CD4-positive, alpha-beta T cell treated with Interleukin-10 for 1 hour (primary cell): Measurements from ENCODE around the gene PLA2G2D.

ENCODE experiments used
- DNase-seq: peaks from one replicate; pipeline ENCODE4 v3.0.0-alpha.2; 2020

The PLA2G2D gene

GRCh38 chr1:20083178-20083944 is 36.0 kb downstream of the PLA2G2D start:
- no peak for DNase-seq

- DNase-seq = no peak
These were observed 36.6 kb downstream of the PLA2G2D start for GRCh38 chr1:20082772-20083171.

DNA sequence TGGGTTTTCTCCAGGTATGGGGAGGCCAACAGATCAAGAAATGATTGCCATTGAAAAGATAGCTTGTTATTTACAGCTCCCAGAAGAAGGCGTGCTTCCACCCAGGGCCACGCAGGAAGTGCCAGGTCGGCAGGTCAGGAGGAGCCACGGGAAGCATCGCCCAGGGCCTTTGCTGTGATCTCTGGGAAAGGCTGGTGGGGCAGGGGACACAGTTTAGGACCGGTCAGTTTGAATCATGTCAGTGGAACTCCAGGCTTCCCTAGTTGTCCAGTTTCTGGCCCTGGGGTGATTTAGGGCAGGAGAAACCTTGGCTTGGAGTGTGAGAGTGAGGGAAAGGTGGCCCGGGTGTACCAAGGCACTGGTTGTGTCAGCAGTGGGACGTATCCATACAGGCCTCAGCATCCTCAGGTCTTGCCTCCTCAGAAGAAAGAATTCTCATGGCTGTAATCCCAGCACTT is 38.0 kb downstream of the PLA2G2D start:
- DNase-seq = no peak

- no peak for DNase-seq
These were observed 38.6 kb downstream of the PLA2G2D start for GRCh38 chr1:20080441-20081352.

DNA sequence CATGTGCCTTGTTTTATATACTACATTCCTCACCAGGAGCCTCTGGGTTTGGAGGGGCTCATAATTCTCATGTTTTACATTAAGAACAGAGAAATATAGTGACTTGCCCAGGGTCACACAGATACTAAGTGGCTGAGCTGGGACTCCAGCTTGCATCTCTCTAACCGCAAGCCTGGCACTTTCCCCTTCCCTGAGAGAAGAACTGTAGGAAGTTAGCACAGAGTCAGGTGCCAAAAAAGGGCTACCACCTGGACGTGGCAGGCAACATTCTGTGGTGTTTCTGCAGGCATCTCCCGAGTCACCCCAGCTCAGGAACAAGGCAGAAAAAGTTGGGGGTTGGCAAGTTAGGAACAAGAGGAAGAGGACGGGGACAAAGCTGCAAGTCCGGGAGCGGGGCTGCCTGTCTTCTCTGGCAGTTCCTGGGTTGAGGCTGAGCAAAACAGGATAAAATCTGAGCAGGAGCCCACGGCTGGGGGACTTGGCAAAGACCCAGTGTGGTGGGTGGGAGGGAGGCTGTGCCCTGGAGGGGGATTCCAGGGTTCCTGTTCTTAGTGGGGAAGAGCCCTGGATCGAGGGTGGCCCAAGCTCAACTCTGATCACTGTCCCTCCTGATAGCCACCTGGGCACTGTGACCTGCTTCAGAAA is 39.6 kb downstream of the PLA2G2D start:
- no peak for DNase-seq

GRCh38 chr1:20078711-20079110 is 40.6 kb downstream of the PLA2G2D start:
- DNase-seq = no peak

- DNase-seq = no peak
These were observed 41.1 kb downstream of the PLA2G2D start for GRCh38 chr1:20078171-20078651.

DNA sequence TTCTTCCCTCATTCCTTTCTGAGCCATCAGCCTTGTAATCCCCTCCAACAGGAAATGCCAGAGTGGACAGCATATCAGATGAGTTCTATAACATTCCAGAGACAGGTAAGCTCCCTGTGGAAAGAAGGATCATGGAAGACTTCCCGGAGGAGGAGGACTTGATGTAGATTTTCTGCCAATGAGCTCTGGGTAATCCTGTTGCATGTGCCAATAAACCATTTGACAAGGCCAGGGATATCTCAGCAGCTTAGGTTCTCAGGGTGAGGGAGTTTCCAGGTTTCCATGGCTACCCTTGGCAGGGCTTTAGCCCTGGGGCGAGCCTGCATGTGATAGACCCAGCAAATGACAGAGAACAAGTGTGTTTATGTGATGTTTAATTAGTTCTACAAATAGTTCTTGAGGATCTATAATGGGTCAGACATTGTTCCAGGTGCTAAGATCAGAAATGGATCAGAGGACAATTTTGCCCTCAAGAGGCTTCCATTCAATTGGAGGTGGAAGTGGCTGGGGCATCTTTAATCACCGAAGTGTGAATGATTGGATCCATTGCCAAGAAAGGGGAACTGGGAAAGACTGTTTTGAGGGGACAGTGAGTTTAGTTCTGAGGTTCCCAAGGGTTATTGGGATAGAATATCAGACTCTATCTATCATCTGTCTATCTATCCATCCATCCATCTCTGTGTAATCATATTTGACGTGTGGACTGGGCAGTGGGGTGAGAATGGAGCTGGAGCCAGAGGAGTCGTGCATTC is 42.5 kb downstream of the PLA2G2D start:
- no peak for DNase-seq

- no peak for DNase-seq
These were observed 43.1 kb downstream of the PLA2G2D start for GRCh38 chr1:20076223-20076622.

DNA sequence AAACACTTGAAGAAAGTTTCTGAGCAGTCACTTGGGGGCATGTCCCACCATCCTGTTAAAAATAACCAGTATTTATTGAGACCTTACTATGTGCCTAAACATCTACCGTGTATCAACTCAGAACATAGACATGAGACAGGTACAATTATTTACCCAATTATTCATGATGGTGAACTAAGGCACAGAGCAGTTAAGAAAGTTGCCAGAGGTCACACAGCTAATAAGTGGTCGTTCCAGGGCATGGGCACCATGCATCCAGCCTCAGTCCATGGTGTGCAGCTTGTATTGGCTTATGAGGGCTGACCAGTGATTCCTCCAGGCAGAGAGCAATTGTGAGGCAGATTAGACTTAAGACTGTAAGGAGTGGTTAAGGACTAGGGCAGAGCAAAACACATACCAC is 44.0 kb downstream of the PLA2G2D start:
- DNase-seq = no peak

GRCh38 chr1:20074725-20075171 is 44.6 kb downstream of the PLA2G2D start:
- no peak for DNase-seq

- DNase-seq = no peak
These were observed 45.1 kb downstream of the PLA2G2D start for GRCh38 chr1:20074055-20074724.

DNA sequence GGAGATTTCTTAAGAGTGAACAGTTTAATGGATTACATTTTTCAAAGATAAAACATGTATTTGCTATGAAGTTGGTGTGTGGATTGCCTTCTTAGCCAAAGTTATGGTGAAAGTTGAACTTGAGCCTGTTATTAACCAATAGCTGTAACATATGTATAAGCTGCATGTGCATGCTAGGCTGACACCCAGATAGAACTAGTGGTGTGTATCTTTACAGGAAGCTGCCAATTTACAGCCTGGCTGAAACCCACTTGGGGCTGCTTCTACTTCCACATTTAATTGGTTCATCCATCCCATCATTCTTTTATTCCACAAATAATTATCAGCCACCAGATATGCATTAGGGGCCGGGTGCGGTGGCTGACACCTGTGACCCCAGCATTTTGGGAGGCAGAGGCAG is 46.1 kb downstream of the PLA2G2D start:
- DNase-seq = no peak

- no peak for DNase-seq
These were observed 46.6 kb downstream of the PLA2G2D start for GRCh38 chr1:20072771-20073170.

DNA sequence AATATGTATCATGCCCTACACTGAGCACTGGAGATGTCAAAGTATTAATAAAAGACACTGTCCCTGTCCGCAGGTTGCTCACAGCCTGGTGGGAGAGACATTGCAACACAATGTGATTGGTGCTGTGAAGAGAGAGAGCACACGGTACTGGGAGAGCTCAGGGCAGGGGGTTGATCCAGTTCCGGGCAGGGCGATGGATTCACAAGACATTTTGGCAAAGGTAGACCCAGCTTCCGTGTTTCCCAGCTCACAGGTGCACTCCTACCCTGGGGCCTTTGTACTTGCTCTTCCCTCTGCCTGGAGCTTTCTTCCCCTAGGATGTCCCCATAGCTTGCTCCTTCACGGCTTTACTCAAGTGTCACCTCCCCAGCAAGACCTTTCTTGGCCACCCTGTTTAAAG is 47.9 kb downstream of the PLA2G2D start:
- no peak for DNase-seq

DNA sequence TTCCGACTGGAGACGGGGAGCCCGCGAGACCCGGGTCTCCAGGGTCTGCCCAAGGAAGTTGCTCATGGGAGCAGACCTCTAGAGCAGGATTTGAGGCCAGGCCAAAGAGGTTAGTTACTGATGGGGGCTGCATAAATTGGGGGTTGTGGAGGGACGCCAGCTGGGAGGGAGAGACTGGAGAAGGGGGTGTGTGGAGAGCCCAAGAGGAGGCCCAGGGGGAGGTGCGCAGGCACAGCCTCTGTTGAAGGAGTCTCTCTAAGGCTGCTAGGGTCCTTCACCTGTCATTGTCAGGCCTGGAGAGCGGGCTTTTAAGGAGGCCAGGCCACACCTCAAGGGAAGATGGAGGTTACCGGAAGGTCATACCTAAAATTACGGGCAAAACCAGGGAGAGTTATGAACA is 49.0 kb downstream of the PLA2G2D start:
- DNase-seq = no peak

DNA sequence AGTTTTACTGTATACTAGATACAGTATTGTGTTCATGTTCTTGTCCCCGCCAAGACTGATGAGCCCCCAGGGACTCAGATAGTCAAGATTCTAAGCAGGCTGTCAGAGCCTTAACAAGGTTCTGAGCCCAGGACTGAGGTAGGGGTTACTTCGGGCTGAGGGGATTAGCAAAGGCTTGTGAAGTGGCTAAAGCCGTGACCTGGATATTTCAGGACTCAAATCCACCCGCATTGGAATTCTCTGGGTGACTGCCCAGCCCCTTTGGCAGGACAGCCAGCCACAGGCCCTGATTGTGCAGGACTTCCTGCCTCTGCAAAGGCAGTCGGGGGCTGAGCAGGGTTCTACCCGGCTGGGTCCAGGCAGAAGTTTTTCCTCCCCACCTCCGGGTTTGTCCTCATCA is 49.5 kb downstream of the PLA2G2D start, which contains the start of gene PLA2G5:
Gene PLA2G5, plus strand, starts transcription at position 321 of the 400 bp plus-strand sequence. CDS start 14,637 bp downstream, outside the sequence.
- DNase-seq = no peak

DNA sequence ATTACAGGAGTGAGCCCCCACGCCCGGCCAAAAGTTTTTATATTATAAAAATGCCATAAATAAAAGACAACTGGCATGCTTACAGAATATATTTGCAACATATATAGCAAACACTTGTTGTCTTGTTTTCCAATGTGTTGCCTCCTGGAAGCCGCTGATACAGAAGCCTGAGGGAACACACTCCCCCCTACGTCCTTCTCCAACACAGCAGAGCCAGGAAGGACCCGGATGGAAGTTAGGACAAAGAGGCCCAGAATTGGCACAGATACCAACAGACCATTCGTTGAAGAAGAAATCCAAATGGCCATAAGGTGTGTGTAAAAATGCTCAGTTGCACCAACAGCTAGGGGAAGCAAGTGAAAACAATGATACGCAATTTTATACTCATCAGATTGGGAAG is 50.6 kb downstream of the PLA2G2D start:
- no peak for DNase-seq

GRCh38 chr1:20063861-20064292 is 55.5 kb downstream of the PLA2G2D start:
- DNase-seq = no peak
